ENCODE measurements around the gene C2orf92.

C2orf92 gene

GRCh38 chr2:97701851-97702465, 32.4 kb downstream of the C2orf92 start:
- no peak overlapping the region for H3K4me3 ChIP-seq (ENCODE audit: control insufficient read depth, low read depth, low read length)
- TF ChIP-seq CTCF (IDR thresholded peaks at IDR 0.05; ENCODE audit: control insufficient read depth, insufficient read depth, low read depth, low read length, missing control alignments), result no peak
- DNase-seq (ENCODE audit: low read depth), result no peak

- no peak overlapping the region for H3K4me3 ChIP-seq (ENCODE audit: control insufficient read depth, low read depth, low read length)
- no peak for TF ChIP-seq CTCF (IDR thresholded peaks at IDR 0.05; ENCODE audit: control insufficient read depth, insufficient read depth, low read depth, low read length, missing control alignments)
- no peak for DNase-seq (ENCODE audit: low read depth)
These were observed 33.4 kb downstream of the C2orf92 start for GRCh38 chr2:97702731-97703470.

- no peak for DNase-seq (ENCODE audit: low read depth)
- no peak overlapping the region for H3K4me3 ChIP-seq (ENCODE audit: control insufficient read depth, low read depth, low read length)
- TF ChIP-seq CTCF (IDR thresholded peaks at IDR 0.05; ENCODE audit: control insufficient read depth, insufficient read depth, low read depth, low read length, missing control alignments), result no peak
These were observed 34.2 kb downstream of the C2orf92 start for GRCh38 chr2:97703741-97704140.

GRCh38 chr2:97704989-97705388, 35.5 kb downstream of the C2orf92 start:
- H3K4me3 ChIP-seq (ENCODE audit: control insufficient read depth, low read depth, low read length), result no peak overlapping the region
- DNase-seq (ENCODE audit: low read depth), result no peak
- TF ChIP-seq CTCF (IDR thresholded peaks at IDR 0.05; ENCODE audit: control insufficient read depth, insufficient read depth, low read depth, low read length, missing control alignments), result no peak

GRCh38 chr2:97706112-97706511, 36.6 kb downstream of the C2orf92 start:
- H3K4me3 ChIP-seq (ENCODE audit: control insufficient read depth, low read depth, low read length), result no peak overlapping the region
- no peak for TF ChIP-seq CTCF (IDR thresholded peaks at IDR 0.05; ENCODE audit: control insufficient read depth, insufficient read depth, low read depth, low read length, missing control alignments)
- DNase-seq (ENCODE audit: low read depth), result no peak

- DNase-seq (ENCODE audit: low read depth), result no peak
- H3K4me3 ChIP-seq (ENCODE audit: control insufficient read depth, low read depth, low read length), result no peak overlapping the region
- TF ChIP-seq CTCF (IDR thresholded peaks at IDR 0.05; ENCODE audit: control insufficient read depth, insufficient read depth, low read depth, low read length, missing control alignments), result no peak
These were observed 37.3 kb downstream of the C2orf92 start for GRCh38 chr2:97706708-97707345.
